Endodermal cell (in vitro differentiated cells): Measurements from ENCODE around the gene PC. TPM values are rescaled to one million over a fixed set of nuclear protein-coding genes. Genes with fewer than 3 reads are reported as not detected.

Experiments used
- DNase-seq: peaks from one replicate; pipeline ENCODE4 v3.0.0-alpha.2; 2017
- H3K27ac ChIP-seq: 2 replicates; pipeline ENCODE4 v1.5.1; 2013; ENCODE audit warnings: mild to moderate bottlenecking, low read depth, low read length, moderate library complexity
- H3K27me3 ChIP-seq: 2 replicates; pipeline ENCODE4 v1.6.1; 2013; ENCODE audit warnings: mild to moderate bottlenecking, low read length, moderate library complexity; ENCODE audit not compliant: insufficient read depth, control insufficient read depth, poor library complexity, severe bottlenecking
- H3K36me3 ChIP-seq: 2 replicates; pipeline ENCODE4 v1.7.0; 2013; ENCODE audit warnings: mild to moderate bottlenecking, low read length, moderate library complexity; ENCODE audit not compliant: control insufficient read depth, insufficient read depth
- H3K4me1 ChIP-seq: one replicate; pipeline ENCODE4 v1.7.0; 2013; ENCODE audit warnings: low read length; ENCODE audit not compliant: control insufficient read depth, insufficient read depth
- H3K4me3 ChIP-seq: 2 replicates; pipeline ENCODE4 v1.5.1; 2013; ENCODE audit warnings: mild to moderate bottlenecking, low read length, moderate library complexity
- H3K9ac ChIP-seq: 2 replicates; pipeline ENCODE4 v1.6.1; 2013; ENCODE audit warnings: mild to moderate bottlenecking, low read length, moderate library complexity; ENCODE audit not compliant: poor library complexity, severe bottlenecking; ENCODE audit errors: extremely low read depth
- H3K9me3 ChIP-seq: 2 replicates; pipeline ENCODE4 v1.6.1; 2013; ENCODE audit warnings: mild to moderate bottlenecking, low read length, moderate library complexity; ENCODE audit not compliant: control insufficient read depth
- H3K27ac Mint-ChIP-seq: 2 replicates; pipeline ENCODE4 v1.8.0; 2020; ENCODE audit warnings: mixed read lengths
- H3K27me3 Mint-ChIP-seq: 2 replicates; pipeline ENCODE4 v1.8.0; 2021; ENCODE audit warnings: mild to moderate bottlenecking, mixed read lengths; ENCODE audit not compliant: insufficient read depth
- H3K36me3 Mint-ChIP-seq: 2 replicates; pipeline ENCODE4 v1.8.0; 2020; ENCODE audit warnings: low read depth, mixed read lengths
- H3K4me1 Mint-ChIP-seq: 2 replicates; pipeline ENCODE4 v1.8.0; 2020; ENCODE audit warnings: mixed read lengths
- H3K4me3 Mint-ChIP-seq: 2 replicates; pipeline ENCODE4 v1.8.0; 2020; ENCODE audit warnings: mild to moderate bottlenecking, moderate library complexity, mixed read lengths
- H3K9me3 Mint-ChIP-seq: 2 replicates; pipeline ENCODE4 v1.8.0; 2020; ENCODE audit warnings: mild to moderate bottlenecking, mixed read lengths
- WGBS, 2 experiments: methylation state at CpG; one replicate each; pipeline versions ENCODE4 v1.1.5 to v1.1.7; 2013; ENCODE audit warnings: missing lambda C conversion rate in 2 of 2, mixed read lengths in 1 of 2; ENCODE audit not compliant: insufficient coverage in 1 of 2, insufficient read length in 1 of 2; 5-methylcytosine and 5-hydroxymethylcytosine counted together
- total RNA-seq, 2 donors: library from RNA; stranded (reverse); fragmentation: NEBNext Ultra II Directional in 1 of 2; extraction: Animal tissue kit (Norgen Biotek cat#: 25700) in 1 of 2; gene quantifications; 2 replicates in 1 of 2; 3 replicates in 1 of 2; pipeline ENCODE4 v1.2.1, GENCODE V29; 2021
- TF ChIP-seq, protein P1 (sequence below): fragments of 200-600 bp; sonication (generic); conservative IDR thresholded peaks from 2 replicates; pipeline ENCODE4 v1.5.0; 2021; ENCODE audit warnings: antibody characterized with exemption, mild to moderate bottlenecking

PC gene
- total RNA-seq, 2 donors from 2014 or later = 21.9 to 24.4 TPM

DNA sequence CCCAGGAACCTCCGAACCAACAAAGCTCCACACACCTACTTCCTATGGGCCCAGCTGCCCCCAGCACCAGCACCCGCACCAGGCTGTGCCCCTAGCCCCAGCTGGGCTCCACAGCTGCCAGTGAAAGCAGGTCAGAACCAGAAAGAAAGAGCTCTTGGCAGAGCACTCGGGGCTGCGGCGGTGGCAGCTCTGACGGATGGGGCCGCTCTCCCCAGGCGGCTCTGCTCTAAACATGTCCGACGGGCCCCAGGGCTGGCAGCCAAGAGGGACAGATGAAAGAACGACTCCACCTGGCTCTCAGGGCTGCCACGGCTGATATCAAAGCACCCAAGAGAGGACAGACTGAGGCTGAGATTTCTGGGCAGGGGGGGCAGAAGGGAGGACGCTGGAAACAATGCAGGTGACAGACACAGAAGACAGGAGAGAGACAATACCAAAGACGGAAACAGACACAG, 75.6 kb downstream of the PC start:
- no peak overlapping the region for H3K4me3 Mint-ChIP-seq
- Histone ChIP-seq H3K4me3 (no peak overlapping the region), H3K27me3 (no peaks in the 10 kb centered on the region), H3K9me3 (no peaks in the 10 kb centered on the region), H3K4me1 (no peaks in the 10 kb centered on the region), H3K9ac (no peak overlapping the region), H3K36me3 (no peaks in the 10 kb centered on the region), H3K27ac (peak overlapping the region; percentile 94)
- TF ChIP-seq, protein P1, sequence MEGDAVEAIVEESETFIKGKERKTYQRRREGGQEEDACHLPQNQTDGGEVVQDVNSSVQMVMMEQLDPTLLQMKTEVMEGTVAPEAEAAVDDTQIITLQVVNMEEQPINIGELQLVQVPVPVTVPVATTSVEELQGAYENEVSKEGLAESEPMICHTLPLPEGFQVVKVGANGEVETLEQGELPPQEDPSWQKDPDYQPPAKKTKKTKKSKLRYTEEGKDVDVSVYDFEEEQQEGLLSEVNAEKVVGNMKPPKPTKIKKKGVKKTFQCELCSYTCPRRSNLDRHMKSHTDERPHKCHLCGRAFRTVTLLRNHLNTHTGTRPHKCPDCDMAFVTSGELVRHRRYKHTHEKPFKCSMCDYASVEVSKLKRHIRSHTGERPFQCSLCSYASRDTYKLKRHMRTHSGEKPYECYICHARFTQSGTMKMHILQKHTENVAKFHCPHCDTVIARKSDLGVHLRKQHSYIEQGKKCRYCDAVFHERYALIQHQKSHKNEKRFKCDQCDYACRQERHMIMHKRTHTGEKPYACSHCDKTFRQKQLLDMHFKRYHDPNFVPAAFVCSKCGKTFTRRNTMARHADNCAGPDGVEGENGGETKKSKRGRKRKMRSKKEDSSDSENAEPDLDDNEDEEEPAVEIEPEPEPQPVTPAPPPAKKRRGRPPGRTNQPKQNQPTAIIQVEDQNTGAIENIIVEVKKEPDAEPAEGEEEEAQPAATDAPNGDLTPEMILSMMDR = no peak
- H3K9me3 Mint-ChIP-seq = no peaks in the 10 kb centered on the region
- H3K4me1 Mint-ChIP-seq = peaks cover 35% of the 10 kb centered on the region
- DNase-seq = no peak
- no peaks in the 10 kb centered on the region for H3K36me3 Mint-ChIP-seq
- peak overlapping the region; percentile 72 for H3K27ac Mint-ChIP-seq
- WGBS, 2 experiments = 79 to 86% methylated on average over 5 to 14 of the region's 14 CpGs
- H3K27me3 Mint-ChIP-seq = peaks cover 17% of the 10 kb centered on the region

DNA sequence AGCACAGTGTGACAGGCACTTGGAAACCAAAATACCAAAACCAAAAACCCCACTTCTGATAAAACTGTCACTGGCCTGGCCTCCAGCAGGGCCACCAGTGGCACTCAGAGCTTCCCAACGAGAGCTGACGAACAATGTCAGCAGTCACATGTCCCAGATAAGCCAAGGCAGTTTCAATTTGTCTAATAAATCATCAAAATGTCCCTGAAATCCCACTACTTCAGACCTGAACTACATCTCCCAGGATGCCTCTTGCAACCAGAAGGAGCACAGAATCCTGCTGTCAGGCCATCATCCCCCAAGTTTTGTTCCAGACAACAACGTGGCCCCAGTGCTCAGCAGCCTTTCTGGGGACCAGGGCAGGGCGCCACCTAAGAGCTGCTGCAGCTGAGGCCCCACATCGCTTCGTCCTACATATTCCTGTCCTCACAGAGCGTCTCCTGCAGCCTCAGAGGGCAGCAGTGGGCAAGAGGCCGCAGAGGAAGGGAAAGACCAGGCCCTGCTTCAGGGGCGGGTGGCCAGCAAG, 76.2 kb downstream of the PC start:
- TF ChIP-seq, protein P1 = no peak
- Mint-ChIP-seq H3K4me3 (no peak overlapping the region), H3K4me1 (peaks cover 36% of the 10 kb centered on the region), H3K27me3 (peaks cover 20% of the 10 kb centered on the region), H3K27ac (peak overlapping the region; percentile 28), H3K36me3 (no peaks in the 10 kb centered on the region), H3K9me3 (no peaks in the 10 kb centered on the region)
- Histone ChIP-seq H3K4me1 (no peaks in the 10 kb centered on the region), H3K27me3 (no peaks in the 10 kb centered on the region), H3K9ac (no peak overlapping the region), H3K9me3 (no peaks in the 10 kb centered on the region), H3K4me3 (no peak overlapping the region), H3K27ac (peak overlapping the region; percentile 94), H3K36me3 (no peaks in the 10 kb centered on the region)
- WGBS, 2 experiments = 87 to 90% methylated on average over 2 to 9 of the region's 9 CpGs
- DNase-seq = no peak

DNA sequence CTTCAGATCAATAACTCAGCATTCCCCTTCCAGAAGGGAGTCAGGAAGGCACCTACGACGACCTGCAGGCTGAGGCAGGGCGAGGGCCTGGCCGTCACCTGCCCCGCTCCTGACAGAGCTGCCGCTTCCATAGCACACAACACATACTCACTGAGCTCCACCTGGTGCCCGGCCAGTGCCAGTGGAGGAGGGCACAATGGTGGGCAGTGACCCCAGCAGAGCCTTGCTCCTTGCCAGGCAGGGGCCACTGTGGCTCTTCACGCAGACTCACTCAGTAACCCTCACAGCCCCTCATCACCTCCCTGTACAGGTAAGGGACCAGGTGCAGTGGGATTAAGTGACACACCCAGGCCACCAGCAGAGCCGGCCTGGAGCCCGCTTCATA, 76.7 kb downstream of the PC start:
- no peak for DNase-seq
- Histone ChIP-seq H3K4me1 (peaks cover 4% of the 10 kb centered on the region), H3K27ac (no peak overlapping the region), H3K27me3 (no peaks in the 10 kb centered on the region), H3K9me3 (no peaks in the 10 kb centered on the region), H3K9ac (no peak overlapping the region), H3K4me3 (no peak overlapping the region), H3K36me3 (no peaks in the 10 kb centered on the region)
- Mint-ChIP-seq H3K9me3 (no peaks in the 10 kb centered on the region), H3K36me3 (no peaks in the 10 kb centered on the region), H3K27me3 (peaks cover 20% of the 10 kb centered on the region), H3K27ac (no peak overlapping the region), H3K4me1 (peaks cover 39% of the 10 kb centered on the region), H3K4me3 (no peak overlapping the region)
- TF ChIP-seq, protein P1 = no peak
- WGBS, 2 experiments = 90% methylated on average over 4 to 10 of the region's 10 CpGs
